ENCODE data around the gene NTSR1. TPM values are rescaled to one million over a fixed set of nuclear protein-coding genes. Genes with fewer than 3 reads are reported as not detected.

Gene NTSR1
- total and polyA plus RNA-seq, 2 of the 13 experiments (the other 11 are each of a cell fraction or from before 2014, with no cell fraction given) = 0.09 to 0.12 TPM

- no peak for TF ChIP-seq ZBTB3 (CRISPR knock-in tag; IDR thresholded peaks at IDR 0.05; ENCODE audit: borderline replicate concordance, low read depth)
- peak; percentile 2; the same call in 1 of the 2 replicates for TF ChIP-seq TAF1 (CRISPR knock-in tag; IDR thresholded peaks at IDR 0.05)
- peak; percentile 50; the same call in 1 of the 2 replicates for TF ChIP-seq MXD1 (CRISPR knock-in tag; IDR thresholded peaks at IDR 0.05)
- TF ChIP-seq ZNF577 (CRISPR knock-in tag; IDR thresholded peaks at IDR 0.05; ENCODE audit: borderline replicate concordance, low read depth) = no peak
- no peak for TF ChIP-seq IRF1 (CRISPR knock-in tag; IDR thresholded peaks at IDR 0.05; ENCODE audit: low read depth)
- no peak for TF ChIP-seq SAP130 (CRISPR knock-in tag; IDR thresholded peaks at IDR 0.05; ENCODE audit: low read depth)
- peak; percentile 95; the same call in 1 of the 2 replicates for TF ChIP-seq ARID2 (CRISPR knock-in tag; IDR thresholded peaks at IDR 0.05; ENCODE audit: borderline replicate concordance)
- TF ChIP-seq ZNF891 (CRISPR knock-in tag; IDR thresholded peaks at IDR 0.05) = peak; percentile 88
- TF ChIP-seq ZBTB33 (CRISPR knock-in tag; IDR thresholded peaks at IDR 0.05) = peak; percentile 23
- TF ChIP-seq IRF9 (CRISPR knock-in tag; IDR thresholded peaks at IDR 0.05; ENCODE audit: borderline replicate concordance) = 0 out of 2 replicates have a peak, but pooled peaks have one; percentile 19
- 0 out of 2 replicates have a peak, but pooled peaks have one; percentile 45 for TF ChIP-seq ZBTB44 (CRISPR knock-in tag; IDR thresholded peaks at IDR 0.05)
- 0 out of 2 replicates have a peak, but pooled peaks have one; percentile 5 for TF ChIP-seq MIER2 (CRISPR knock-in tag; IDR thresholded peaks at IDR 0.05)
- no peak for TF ChIP-seq ISX (CRISPR knock-in tag; conservative IDR thresholded peaks at IDR 0.05)
- peak; percentile 17; the same call in 1 of the 2 replicates for TF ChIP-seq MAX (IDR thresholded peaks at IDR 0.05)
- 0 out of 2 replicates have a peak, but pooled peaks have one; percentile 15 for TF ChIP-seq ZNF251 (CRISPR knock-in tag; IDR thresholded peaks at IDR 0.05)
- no peak for TF ChIP-seq PRPF4 (IDR thresholded peaks at IDR 0.05; ENCODE audit: low read depth, low read length, poor library complexity, severe bottlenecking)
- TF ChIP-seq ZNF775 (CRISPR knock-in tag; IDR thresholded peaks at IDR 0.05; ENCODE audit: borderline replicate concordance) = 0 out of 2 replicates have a peak, but pooled peaks have one; percentile 69
- no peak for TF ChIP-seq HDAC6 (IDR thresholded peaks at IDR 0.05; ENCODE audit: low read depth, low read length)
- TF ChIP-seq ZNF878 (CRISPR knock-in tag; IDR thresholded peaks at IDR 0.05) = no peak
- TF ChIP-seq ZBTB38 (CRISPR knock-in tag; IDR thresholded peaks at IDR 0.05) = peak; percentile 97
- TF ChIP-seq SNAI1 (CRISPR knock-in tag; IDR thresholded peaks at IDR 0.05; ENCODE audit: borderline replicate concordance) = peak; percentile 6; the same call in 1 of the 2 replicates
These were observed 40.9 kb upstream of the NTSR1 start (continued) for GRCh38 chr20:62667530-62668440.
